NCI-H774 (cell line): ENCODE measurements around the gene CACNA1B.
"Not testable (repeated sequence)": the region's sequence is repeated elsewhere in the genome, so short reads cannot be mapped to it uniquely, and the experiment has no call there.

Source experiments
- DNase-seq: peaks from one replicate; lab custom pipeline; 2025; lab: John Stamatoyannopoulos, UW

The CACNA1B gene

GRCh38 chr9:138015021-138015829 lies 137.6 kb downstream of the CACNA1B start:
- DNase-seq, result no peak

- DNase-seq, result no peak
These were observed 139.0 kb downstream of the CACNA1B start for GRCh38 chr9:138016406-138017187.

- no peak for DNase-seq
These were observed 139.6 kb downstream of the CACNA1B start for GRCh38 chr9:138017200-138017599.

- not testable (repeated sequence) for DNase-seq
These were observed 141.9 kb downstream of the CACNA1B start for GRCh38 chr9:138019514-138019913.

- DNase-seq, result no peak
These were observed 142.7 kb downstream of the CACNA1B start for GRCh38 chr9:138020120-138020794.

GRCh38 chr9:138020795-138021182 lies 143.2 kb downstream of the CACNA1B start:
- no peak for DNase-seq

GRCh38 chr9:138021251-138022056 lies 143.9 kb downstream of the CACNA1B start:
- DNase-seq, result no peak

- DNase-seq, result peak; percentile 92
These were observed 144.6 kb downstream of the CACNA1B start for GRCh38 chr9:138022121-138022741.

- peak; percentile 35 for DNase-seq
These were observed 145.3 kb downstream of the CACNA1B start for GRCh38 chr9:138022756-138023393.

- DNase-seq, result peak; percentile 47
These were observed 146.0 kb downstream of the CACNA1B start for GRCh38 chr9:138023394-138024124.

- no peak for DNase-seq
These were observed 146.5 kb downstream of the CACNA1B start for GRCh38 chr9:138024131-138024530.

- no peak for DNase-seq
These were observed 147.3 kb downstream of the CACNA1B start for GRCh38 chr9:138024831-138025291.

GRCh38 chr9:138025417-138025816 lies 147.8 kb downstream of the CACNA1B start:
- no peak for DNase-seq

GRCh38 chr9:138025908-138026307 lies 148.3 kb downstream of the CACNA1B start:
- DNase-seq, result no peak

- no peak for DNase-seq
These were observed 151.0 kb downstream of the CACNA1B start for GRCh38 chr9:138028596-138028995.

GRCh38 chr9:138031186-138031585 lies 153.6 kb downstream of the CACNA1B start:
- DNase-seq, result no peak

GRCh38 chr9:138033950-138034349 lies 156.4 kb downstream of the CACNA1B start:
- no peak for DNase-seq

GRCh38 chr9:138037140-138037539 lies 159.6 kb downstream of the CACNA1B start:
- no peak for DNase-seq

- DNase-seq, result no peak
These were observed 160.7 kb downstream of the CACNA1B start for GRCh38 chr9:138038244-138038671.
